ENCODE measurements around the gene SDSL. TPM values are rescaled to one million over a fixed set of nuclear protein-coding genes. Genes with fewer than 3 reads are reported as not detected.

SDSL gene
- total RNA-seq, 4 donors from 2014 or later = 0.46 to 1.8 (median 1.4) TPM; not detected in 1

DNA sequence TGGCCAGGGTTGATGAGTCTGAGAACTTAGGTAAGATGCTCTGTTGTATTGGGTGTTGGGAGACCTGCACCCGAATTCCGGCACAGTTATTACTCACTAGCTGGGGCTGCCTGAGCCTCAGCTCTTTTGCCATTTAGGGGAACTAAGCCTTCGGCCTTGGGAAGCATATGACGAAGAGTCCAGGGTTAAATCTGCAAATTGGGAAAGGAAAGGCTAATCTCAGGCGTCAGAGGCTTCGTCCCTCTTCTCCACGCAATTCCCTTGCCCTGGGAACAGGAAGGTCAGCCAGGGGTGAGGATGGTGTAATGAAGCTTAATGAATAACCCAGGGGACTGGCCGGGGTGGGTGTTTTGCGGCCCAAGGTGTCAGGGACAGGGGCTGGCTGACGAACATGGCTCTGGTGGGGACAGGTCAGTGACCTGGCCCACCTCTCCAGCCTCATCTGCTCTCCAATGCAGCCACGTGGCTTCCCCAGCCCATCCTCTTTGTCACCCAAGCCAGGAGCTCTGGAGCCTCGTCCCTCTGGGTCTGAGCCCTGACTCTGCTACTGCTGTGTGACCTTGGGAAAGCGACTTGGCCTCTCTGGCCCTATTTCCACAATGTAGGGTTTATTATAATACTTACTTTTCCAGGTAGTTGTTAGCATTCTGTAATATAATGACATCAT is 3.8 kb upstream of the SDSL start:
- TF ChIP-seq POLR2A (IDR thresholded peaks at IDR 0.05) = no peak
- TF ChIP-seq, protein P1, sequence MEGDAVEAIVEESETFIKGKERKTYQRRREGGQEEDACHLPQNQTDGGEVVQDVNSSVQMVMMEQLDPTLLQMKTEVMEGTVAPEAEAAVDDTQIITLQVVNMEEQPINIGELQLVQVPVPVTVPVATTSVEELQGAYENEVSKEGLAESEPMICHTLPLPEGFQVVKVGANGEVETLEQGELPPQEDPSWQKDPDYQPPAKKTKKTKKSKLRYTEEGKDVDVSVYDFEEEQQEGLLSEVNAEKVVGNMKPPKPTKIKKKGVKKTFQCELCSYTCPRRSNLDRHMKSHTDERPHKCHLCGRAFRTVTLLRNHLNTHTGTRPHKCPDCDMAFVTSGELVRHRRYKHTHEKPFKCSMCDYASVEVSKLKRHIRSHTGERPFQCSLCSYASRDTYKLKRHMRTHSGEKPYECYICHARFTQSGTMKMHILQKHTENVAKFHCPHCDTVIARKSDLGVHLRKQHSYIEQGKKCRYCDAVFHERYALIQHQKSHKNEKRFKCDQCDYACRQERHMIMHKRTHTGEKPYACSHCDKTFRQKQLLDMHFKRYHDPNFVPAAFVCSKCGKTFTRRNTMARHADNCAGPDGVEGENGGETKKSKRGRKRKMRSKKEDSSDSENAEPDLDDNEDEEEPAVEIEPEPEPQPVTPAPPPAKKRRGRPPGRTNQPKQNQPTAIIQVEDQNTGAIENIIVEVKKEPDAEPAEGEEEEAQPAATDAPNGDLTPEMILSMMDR (IDR thresholded peaks at IDR 0.05) = no peak
- H3K4me3 ChIP-seq (ENCODE audit: low read depth, poor library complexity, severe bottlenecking) = no peak overlapping the region
- WGBS, 2 donors = 55 to 57% methylated on average over 13 of the region's 13 CpGs
- intact Hi-C loops (cut with DNase I; ENCODE audit: low total_unique reads) = loop anchor here (5.0 kb wide), 1 partner anchor 1701 kb away; no protein-coding TSS in a partner anchor
- DNase-seq (ENCODE audit: low spot score in 2 of 2) = no peak

DNA sequence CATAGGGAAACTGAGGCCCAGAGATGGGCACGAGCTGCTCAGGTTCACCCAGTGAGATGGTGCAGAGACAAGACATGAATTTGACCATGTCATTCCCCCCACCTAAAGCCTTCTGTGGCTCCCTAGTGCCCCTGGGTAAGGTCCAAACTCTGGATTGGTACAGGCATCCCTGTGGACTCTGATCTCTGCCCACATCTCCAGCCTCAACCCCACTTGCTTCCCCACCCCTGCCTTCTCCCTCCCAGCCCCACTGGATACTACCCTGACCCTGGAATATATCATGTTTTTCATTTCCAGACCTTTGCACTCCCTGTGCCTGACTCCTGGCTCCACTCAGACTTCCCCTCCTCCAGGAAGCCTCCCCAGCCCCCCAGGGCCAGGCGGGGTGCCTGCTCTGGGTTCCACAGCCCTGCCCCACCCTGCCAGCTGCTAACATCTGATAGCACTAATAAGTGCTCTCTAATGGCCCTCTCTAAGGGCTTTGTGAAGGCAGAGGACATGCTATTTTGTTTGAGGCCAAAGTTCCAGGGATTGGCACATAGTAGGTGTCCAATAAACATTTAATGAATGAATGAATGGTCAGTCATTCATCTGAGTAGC is 1.1 kb upstream of the SDSL start:
- no peak overlapping the region for H3K4me3 ChIP-seq (ENCODE audit: low read depth, poor library complexity, severe bottlenecking)
- TF ChIP-seq, protein P1 (IDR thresholded peaks at IDR 0.05) = no peak
- no peak for TF ChIP-seq POLR2A (IDR thresholded peaks at IDR 0.05)
- intact Hi-C loops (cut with DNase I; ENCODE audit: low total_unique reads) = loop anchor here (10.0 kb wide), 1 partner anchor 216 kb away; no protein-coding TSS in a partner anchor
- WGBS, 2 donors = 53 to 60% methylated on average over 2 of the region's 2 CpGs
- no peak for DNase-seq (ENCODE audit: low spot score in 2 of 2)

DNA sequence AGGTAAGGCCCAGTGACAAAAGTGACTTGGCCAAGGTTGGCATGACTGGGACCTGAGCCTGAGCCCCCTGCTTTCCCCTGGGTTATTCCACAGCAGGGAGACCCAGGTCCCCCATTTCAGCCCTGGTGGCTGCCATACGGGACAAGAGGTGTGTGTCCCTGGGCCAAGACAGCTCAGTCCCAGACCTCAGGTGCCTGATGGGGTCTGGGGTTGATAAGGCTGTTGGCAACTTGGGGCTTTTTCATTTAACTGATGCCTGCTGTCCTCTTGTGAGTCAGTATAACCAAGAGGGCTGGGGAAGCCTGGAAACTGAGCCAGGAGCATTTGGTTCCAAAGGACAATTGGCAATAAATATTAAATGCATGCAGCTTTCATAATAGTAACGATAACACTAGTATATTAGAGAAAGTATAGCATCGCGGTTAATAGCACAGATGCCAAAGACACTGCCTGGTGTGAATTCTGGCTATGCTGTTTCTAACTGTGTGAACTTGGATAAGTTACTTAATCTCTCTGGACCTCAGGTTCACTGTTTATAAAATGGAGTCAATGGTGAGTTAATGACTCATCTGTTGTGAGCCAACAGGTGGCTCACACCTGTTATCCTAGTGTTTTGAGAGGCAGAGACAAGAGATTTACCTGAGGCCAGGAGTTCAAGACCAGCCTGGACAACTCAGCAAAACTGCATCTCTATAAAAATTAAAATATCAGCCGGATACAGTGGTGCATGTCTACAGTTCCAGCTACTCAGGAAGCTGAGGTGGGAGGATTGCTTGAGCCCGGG is 898 bp downstream of the SDSL start:
- no peak for TF ChIP-seq POLR2A (IDR thresholded peaks at IDR 0.05)
- no peak overlapping the region for H3K4me3 ChIP-seq (ENCODE audit: low read depth, poor library complexity, severe bottlenecking)
- 78 to 80% methylated on average over 6 of the region's 6 CpGs for WGBS, 2 donors
- no peak for DNase-seq (ENCODE audit: low spot score in 2 of 2)
- intact Hi-C loops (cut with DNase I; ENCODE audit: low total_unique reads) = loop anchor here (10.0 kb wide), 1 partner anchor 218 kb away; no protein-coding TSS in a partner anchor

DNA sequence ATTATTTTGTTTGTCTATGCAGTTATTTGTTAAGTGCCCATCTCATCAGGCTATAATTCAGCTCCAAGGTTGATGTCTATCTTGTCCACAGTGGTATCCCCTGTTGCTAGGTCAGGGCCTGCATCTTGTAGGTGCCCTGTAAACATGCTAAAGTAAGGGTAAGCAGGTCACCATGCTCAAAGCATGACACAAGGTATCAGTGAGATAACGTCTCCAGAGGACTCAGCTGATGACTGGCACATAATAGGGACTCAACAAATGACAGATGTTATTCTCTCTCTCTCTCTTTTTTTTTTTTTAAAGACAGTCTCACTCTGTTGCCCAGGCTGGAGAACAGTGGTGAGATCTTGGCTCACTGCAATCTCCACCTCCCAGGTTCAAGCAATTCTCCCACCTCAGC is 2.3 kb downstream of the SDSL start:
- DNase-seq (ENCODE audit: low spot score in 2 of 2) = no peak
- H3K4me3 ChIP-seq (ENCODE audit: low read depth, poor library complexity, severe bottlenecking) = no peak overlapping the region
- intact Hi-C loops (cut with DNase I; ENCODE audit: low total_unique reads) = loop anchor here (10.0 kb wide), 1 partner anchor 220 kb away; no protein-coding TSS in a partner anchor
- 76 to 93% methylated on average over 1 of the region's 1 CpG for WGBS, 2 donors
- TF ChIP-seq, protein P1 (IDR thresholded peaks at IDR 0.05) = no peak
- TF ChIP-seq POLR2A (IDR thresholded peaks at IDR 0.05) = no peak

DNA sequence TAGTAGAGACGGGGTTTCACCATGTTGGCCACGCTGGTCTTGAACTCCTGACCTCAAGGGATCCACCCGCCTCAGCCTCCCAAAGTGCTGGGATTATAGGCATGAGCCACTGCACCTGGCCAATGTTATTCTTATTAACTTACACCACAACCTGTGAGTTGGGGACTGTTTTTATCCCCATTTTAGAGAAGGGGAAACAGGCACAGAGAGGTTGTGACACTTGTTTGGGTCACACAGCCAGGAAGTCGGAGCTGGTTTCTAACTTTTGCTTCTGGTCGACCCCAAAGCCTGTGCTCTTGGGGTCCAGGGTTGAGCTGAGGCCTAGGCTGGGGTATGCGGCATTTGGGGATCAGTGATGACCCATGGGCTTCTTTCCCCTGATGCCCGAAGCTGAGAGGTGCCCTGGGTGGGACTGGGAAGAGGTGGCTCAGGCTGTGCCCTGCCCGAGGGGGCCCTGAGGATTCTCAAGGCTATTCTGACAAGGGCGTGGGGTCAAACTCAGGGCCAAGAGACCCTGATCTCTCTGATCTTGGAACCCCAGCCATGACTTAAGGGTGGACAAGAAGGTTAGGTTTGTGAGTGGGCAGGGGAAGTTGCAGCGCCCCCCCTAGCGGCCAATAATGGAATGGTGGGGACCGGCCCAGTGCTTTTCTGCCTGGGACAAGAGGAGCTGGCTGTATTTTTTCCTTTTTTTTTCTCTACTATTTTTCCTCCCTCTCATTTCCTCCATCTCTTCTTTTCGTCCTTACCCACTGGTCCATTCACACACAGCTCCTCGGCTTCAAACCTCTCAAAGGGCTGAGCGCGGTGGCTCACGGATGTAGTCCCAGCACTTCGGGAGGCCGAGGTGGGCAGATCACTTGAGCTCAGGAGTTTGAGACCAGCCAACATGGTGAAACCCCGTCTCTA is 3.0 kb downstream of the SDSL start:
- no peak for TF ChIP-seq POLR2A (IDR thresholded peaks at IDR 0.05)
- TF ChIP-seq, protein P1 (IDR thresholded peaks at IDR 0.05) = no peak
- H3K4me3 ChIP-seq (ENCODE audit: low read depth, poor library complexity, severe bottlenecking) = no peak overlapping the region
- intact Hi-C loops (cut with DNase I; ENCODE audit: low total_unique reads) = loop anchor here (10.0 kb wide), 1 partner anchor 220 kb away; no protein-coding TSS in a partner anchor
- WGBS, 2 donors = 49 to 55% methylated on average over 20 of the region's 20 CpGs
- DNase-seq (ENCODE audit: low spot score in 2 of 2) = peak; percentile 36 to 89
